CD4-positive, alpha-beta T cell treated with Interleukin-1 beta for 1 hour (primary cell): ENCODE data around the gene SLC38A6.
A peak's percentile ranks its signal among the peaks of the same experiment; 100 is the strongest.

Experiments used
- DNase-seq, 2 donors: peaks; one replicate each; pipeline ENCODE4 v3.0.0-alpha.2; 2020 to 2022

Gene SLC38A6

DNA sequence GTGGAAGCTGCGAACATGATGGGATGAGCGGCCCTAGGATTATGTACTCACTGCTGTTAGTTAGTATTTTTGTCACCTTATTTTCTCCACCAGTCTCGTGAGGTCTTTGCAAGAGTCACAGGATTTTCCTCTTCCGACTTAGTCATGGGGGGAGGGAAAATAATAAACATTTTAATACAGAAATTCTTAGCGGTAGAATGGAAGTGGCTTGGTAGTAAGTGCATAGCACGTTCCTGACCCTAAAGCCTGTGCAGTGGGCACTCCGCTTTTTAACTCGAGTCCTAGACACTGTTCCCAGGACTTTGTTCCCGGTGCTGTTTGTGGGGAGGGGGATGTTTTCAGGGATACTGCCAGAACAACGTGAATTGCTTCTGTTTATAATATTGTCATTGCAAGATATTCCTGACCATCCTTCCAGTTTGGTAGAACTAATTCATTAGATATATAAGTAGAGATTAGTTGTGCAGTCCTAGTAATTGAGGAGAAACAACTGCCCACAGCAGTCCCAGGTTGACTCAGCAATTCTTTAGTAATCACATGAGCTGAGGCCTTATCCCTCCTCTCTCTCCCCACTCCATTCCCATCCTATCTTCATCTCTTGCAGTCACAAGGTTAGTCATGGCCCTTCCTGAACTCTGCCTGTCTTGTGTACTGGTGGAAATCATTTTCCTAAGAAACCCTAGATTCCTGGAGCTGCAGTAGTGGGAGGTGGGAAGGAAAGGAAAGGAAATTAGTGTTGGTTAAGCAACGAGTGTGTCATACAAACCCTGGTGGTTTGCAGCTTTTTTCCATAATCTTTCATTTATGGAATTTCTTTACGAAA is 799 bp downstream of the SLC38A6 start:
- DNase-seq = no peak

DNA sequence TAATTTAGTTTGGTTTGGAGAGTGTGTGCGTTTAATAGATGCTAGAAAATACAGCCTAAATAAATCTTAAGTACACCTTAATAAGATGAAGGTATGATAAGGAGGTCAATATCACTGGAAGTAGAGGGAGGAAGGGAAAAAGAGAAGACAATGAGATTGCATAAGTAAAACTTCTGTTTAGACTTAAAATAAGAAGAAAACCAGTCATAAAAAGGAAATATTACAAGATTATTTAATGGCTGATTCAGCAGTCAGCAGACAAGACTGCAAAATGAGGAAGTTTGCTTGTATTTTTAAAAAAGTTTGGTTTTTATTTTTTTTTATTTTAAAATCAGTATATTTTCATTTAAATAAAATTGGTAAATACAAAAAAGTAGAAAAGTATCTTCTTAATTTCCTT is 3.2 kb downstream of the SLC38A6 start:
- no peak for DNase-seq

DNA sequence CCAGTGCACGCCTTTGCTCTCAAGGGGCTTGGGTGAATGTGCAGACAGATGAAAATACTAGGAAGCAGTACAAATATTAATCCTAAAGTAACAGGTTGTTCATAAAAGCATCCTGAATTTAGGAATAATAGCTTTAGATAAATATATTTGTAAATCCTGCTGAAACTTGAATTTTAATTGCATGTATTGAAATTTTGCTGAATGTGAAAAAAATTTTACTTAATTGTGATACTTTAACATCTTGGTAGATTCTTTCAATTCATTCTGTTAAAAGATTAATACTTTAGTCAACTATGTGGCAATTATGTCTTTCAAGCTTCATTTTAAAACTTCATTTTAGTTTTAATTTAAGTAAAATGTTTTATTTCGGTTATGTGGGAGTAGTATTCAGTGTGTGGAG is 5.5 kb downstream of the SLC38A6 start:
- no peak for DNase-seq

DNA sequence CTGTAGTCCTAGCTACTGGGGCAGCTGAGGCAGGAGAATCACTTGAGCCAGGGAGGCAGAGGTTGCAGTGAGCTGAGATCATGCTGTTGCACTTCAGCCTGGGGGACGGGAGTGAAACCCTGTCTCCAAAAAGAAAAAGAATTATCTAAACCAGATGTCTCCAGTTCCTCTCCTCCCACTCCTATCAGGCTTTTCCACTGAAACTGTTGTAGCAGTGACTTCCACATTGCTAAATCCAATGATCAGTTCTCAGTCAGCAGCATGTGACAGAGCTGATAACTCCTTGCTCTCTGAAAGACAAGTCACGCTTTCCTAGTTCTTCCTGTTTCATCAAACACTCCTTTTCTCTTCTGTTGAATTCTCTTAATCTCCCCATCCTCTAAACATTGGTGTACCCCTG is 8.6 kb downstream of the SLC38A6 start:
- no peak for DNase-seq

DNA sequence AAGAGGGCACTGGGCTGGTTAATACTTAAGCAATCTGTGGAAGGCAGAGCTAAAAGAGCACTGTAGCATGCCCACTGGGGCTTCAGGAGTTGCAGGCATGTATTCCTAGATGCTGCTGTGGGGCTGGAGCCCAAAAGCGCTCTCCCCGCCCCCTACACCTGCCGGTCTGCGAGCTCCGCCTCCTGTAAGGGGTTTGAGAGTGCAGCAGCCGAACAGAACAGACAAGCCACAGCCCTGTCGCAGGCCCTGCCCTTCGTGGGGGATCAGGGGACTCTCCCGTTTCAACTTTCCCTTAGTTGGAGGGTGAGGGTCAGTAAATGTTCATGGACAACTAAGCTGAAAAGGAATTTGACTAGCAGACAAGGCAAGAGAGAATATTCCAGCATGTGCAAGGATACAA is 17.6 kb downstream of the SLC38A6 start:
- DNase-seq = no peak

DNA sequence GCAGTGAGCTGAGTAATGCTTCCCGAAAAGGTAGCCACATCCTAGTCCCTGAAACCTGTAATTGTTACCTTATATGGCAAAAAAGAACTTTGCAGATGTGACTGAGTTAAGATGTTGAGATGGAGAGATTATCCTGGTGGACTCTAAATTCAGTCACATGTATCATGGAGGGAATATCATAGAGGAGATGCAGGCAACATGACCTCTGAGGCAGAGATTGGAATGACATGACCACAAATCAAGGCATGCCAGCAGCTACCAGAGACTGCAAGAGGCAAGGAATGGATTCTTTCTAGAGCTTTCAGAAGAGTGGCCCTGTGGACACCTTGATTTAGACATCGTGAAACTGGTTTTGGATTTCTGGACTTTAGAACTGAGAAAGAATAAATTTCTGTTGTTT is 18.5 kb downstream of the SLC38A6 start:
- DNase-seq = no peak

DNA sequence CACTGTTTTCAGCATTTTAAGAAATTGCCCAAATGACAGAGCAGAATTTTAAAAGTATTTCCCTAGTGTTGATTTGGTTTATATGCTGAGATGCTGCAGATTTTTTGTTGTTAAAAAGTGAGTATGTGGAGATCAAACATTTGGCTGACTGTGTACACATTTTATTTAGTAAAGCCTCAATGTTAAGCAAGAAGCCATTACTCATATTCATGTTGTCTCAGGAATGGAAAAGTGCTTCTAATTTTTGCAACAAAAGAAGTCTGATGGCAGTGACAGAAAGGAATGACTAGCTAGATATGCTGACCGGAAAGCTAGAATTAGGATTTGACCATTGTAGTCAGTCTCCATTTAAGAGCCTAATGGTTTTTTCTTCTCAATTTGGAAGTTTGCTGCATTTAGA is 22.5 kb downstream of the SLC38A6 start:
- DNase-seq = no peak

DNA sequence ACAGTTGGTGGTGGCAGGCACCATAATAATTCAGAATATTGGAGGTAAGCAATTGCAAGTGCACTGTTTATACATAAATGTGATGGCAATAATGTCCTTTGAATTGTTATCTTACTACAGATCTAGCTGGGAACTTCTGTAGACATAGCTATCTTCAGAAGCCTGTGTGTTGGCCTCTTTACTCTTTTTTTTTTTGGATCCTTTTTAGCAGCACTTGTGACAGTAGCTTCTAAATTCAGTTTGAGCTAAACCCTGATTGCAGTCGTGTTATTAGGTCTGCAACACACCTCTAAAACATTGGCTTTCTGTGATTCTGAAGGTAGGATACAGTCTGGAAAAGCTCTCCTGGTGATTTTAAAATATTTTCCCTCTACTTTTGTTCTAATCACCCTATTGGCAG is 38.5 kb downstream of the SLC38A6 start:
- DNase-seq = no peak

DNA sequence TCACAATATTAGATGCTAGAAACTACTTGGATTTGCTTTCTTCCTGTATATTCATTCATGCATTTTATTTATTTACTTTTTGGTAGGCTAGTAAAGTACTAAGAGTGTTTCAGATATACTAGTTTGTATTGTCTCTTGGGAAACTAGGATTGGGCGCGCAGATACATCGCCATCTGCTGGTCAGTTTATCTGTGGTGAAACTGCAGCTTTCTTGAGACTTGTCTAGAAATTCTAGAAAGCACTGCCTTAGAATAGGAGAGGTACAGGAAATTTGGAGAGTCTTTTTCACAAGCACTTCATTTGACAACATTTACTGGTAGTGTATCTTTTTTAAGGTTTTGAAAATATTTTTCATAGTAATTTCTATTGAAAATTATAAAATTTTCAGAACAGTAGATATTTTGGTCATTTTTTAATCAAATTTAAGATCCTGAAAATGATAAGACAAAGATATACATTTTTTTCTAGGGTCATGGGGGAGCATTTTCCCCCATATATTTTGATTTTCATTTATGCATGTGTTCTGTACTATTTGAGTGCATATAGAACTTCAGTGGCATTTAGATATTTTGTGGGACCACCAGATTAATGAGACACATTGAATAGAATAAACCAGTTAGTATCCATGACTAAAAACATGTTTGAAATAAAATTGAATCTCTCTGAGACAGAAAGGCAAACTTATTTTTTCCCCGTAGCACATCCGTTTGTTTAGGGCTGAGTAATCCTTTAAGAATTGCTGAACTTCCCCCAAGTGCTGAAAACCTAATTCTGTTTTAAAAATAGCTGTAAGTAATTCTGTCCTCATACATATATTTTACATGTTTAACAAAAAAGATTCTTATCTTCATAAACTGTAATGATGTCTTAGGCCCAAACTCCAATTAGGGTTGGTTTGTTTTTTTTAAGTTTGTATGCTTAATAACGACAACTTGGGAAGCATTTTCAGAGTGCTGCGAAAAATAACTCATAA is 44.5 kb downstream of the SLC38A6 start:
- DNase-seq = peak; percentile 43 to 62

DNA sequence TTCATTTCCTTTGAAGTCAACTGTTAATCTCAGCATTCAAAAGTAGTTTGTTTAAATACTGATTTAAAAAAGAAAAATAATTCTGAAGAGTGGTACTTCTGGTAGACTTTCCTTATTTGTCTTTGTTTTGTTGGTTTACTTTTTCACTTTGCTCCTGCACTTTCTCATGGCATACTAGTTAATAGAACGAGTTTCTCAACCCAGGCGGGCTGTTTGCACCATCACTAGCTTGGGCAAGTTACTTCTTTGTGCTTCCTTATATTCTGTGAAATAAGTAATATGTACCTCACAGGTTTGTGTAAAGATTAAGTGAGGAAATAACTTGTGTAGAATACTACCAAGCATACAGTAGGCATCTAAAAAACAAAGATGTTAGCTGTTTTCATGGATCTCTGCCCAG is 45.5 kb downstream of the SLC38A6 start:
- no peak for DNase-seq

DNA sequence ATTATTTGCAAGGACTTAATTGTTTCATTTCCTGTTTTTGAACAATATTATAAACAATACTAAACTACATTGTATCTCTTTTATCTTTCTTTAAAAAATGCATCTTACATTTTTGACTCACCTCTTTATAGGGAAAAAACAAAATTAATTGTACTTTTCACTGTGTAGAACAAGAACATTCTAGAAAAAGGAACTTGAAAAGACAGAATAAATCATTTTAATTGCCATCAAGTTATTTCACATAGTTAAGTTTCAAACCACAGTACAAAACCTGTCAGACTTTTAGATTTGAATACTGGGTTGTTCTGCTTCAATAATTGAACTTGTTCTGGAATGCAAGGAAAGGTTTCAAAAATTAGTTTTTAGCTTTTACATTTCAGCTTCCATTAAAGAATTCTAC is 50.0 kb downstream of the SLC38A6 start:
- DNase-seq = no peak

DNA sequence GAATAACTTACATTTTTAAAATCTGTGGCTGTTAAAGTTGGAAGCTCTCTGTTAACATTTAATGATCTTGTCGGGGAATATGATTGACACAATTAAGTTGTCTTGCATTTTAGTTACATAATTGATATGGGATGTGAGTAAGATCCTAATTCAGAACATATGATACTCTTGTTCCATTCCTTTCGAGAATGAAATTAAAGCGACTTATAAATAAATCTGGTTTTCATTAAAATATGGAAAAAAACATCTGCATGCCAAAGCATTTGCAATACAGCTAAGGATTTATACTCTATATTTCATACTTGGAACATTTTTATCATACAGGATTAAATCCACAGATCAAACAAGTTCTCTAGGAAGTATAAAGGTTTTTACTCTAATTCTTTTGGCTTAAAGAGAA is 52.0 kb downstream of the SLC38A6 start:
- no peak for DNase-seq

DNA sequence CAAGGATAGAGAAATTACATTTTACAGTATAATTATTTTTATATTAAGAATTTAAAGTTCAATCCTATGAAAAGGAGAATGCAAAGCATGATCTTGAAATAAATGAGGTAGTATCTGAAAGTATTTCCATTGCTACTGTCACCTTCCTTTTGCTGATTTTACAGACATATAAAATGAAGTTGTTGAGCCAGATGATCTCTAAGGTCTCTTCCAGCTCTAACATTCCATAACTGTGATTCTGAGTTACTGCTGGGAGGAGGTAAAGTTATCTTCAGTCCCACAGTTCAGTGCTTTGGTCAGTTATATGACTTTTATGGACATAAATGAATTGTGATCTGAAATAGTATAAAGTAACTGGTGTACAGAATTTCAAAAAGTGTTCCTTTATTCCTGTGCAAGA is 52.8 kb downstream of the SLC38A6 start:
- DNase-seq = no peak

DNA sequence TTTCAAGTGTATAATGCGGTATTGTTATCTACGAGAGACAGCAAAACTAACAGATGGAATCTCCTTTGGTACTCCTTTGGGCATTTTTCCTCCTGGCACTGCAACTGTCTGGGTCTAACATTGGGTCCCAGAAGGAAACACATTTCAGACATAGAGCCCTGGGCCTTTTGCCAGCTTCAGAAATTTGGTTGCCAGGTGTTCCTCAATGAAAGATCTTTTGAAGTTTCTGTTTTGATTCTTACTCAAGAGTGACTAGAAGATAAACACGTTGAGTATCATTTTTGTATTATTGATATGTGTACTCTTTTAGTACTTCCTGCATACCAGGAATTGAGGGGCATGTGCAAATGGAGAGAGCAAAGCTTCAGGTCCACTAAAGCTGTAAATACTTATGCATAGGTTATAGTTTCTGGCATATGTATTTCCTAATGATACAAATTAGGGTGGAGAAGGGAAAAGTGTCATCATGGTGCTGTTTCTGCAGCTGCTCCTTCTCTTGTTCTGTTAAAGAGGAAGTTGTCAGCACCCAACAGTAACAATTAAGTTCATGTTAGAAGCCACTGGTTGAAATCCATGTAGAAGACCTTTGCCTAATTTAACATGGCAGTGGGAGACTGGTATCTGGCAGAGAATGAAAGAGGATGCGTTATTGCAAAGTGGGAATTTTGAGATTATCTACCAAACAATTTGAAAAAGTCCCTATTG is 53.5 kb downstream of the SLC38A6 start:
- no peak for DNase-seq

DNA sequence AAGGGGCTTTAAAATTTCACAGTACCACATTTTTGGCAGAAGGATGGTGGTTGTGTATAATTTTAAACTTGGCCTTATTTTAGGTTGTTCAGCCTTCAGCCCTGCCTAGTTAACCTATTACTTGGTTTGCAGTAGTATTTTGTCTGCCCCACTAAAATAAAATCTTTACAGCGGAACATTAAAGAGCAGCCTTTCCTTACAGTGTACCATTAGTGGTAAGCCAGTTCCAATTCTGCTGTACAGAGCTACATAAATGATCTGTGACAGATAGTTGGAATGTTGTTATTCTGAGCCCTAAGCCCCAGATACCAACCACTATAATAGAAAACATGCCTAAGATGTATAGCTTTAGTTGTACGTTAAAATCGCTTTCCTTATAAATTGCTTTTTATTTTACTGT is 56.2 kb downstream of the SLC38A6 start:
- no peak for DNase-seq

DNA sequence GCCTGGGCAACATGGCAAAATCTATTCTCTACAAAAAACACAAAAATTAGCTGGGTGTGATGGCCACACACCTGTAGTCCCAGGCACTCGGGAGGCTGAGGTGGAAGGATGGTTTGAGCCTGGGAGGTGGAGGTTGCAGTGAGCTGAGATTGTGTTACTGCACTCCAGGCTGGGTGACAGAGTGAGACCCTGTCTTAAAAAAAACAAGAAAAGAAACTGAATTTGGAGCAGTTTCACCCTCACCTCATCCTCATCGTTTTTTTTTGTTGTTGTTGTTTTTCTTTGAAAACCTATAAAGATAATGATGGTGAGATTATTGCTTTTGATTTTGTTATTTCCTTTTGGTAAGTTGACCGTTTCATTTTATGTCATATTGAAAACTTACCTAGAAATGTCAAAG is 60.7 kb downstream of the SLC38A6 start:
- DNase-seq = no peak

DNA sequence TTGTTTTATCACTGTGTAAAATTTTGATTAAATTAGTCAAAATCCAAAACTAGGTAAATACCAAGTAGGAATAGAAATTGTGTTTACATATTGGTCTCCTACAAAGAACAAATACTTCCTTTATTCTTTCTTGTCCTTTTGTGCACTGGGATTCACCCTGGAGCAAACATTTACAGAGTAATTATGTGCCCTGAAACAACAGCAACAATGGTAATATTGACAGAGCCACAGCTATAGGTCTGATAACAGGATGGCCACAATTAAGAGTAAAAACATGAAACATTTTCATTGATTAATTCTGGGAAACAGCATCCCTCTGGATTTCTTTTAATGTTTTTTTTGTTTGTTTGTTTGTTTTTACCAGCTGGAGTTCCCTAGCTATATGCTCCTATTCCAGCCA is 61.2 kb downstream of the SLC38A6 start:
- no peak for DNase-seq

DNA sequence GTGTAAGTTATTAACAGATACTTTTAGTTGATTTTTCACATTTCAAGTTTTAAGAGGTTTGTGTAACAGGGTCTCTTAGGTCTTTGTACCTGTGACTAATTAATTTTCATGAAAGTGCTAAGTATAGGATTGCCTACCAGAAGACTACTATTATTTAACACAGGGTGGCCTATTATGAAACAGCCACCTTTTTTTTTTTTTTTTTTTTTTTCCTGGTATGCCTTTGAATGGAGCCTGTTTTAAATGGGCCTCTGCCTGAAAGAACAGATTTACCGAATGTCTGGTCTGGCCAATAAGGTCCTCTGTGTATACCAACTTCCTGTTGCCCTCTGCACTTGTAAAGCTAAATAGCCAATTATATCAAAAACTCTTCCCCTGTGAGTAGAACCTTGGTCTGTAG is 62.5 kb downstream of the SLC38A6 start:
- DNase-seq = no peak

DNA sequence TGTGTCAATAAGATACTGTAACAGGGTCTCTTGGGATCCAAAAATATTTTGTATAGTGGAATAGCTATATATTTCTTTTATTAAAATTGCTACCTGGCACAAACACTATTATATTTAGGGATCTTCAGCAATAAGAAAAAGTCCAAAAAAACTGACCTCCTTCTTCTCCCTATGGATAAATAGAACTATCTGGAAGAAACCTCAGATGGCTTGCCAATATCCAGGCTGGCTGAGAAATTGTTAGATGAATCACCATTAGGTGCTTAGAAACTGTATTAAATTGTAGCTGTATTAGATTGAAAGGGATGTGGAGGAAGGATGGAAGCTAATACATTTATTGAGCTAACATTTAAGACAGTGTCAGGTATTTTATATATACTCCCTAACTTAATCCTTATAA is 66.0 kb downstream of the SLC38A6 start:
- DNase-seq = no peak

DNA sequence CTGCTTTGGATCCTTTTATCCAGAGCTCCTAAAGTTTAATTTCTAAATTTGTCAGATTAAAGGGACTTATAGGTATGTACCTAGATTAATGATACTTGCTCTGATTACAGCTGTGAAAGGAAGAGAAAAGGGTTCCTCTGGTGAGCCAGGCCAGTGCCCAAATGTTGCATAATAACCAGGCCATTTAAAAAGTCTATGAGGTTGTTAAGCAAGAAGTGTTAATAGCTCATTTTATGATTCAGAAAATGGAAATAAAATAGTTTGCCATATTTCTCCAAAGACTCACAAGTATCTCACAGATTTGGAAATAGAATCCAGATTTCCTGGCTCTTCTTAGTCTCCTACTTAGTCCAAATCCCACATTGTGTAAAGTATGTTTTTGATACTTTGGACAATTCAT is 67.6 kb downstream of the SLC38A6 start:
- DNase-seq = no peak

DNA sequence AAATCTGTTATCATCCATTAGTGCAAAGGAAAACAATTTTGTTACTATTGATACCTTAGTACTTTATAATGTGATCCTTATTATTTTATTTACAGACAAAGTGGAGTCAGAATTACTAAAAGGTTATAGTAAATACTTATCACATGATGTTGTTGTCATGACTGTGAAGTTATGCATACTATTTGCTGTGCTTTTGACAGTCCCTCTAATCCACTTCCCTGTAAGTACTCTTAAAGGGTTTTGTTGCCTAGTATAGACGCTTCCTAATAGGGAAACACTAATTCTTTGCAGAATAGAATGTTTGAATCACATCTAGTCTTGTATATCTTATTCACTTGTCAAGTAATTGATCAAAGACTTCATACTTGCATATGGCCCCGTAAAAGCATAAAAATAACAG is 69.4 kb downstream of the SLC38A6 start:
- no peak for DNase-seq

DNA sequence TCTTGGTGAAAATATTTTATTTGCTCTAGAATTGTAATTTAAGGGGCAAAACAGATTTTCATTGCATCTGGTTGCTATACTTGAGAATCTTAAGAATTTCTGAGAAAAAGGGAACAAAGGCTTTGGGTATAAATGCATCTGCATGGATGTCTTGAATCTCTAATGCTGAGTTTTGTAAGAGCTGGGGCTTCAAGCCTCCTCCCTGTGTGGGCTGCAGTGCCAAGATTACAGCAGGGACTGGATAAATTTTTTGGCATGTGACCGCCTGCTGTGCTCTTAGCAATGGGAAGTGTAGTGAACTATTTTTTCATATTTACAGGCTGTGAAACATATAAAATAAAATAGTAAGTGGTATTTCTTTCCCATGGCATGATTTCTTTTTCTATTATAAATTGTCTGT is 70.0 kb downstream of the SLC38A6 start:
- DNase-seq = no peak

DNA sequence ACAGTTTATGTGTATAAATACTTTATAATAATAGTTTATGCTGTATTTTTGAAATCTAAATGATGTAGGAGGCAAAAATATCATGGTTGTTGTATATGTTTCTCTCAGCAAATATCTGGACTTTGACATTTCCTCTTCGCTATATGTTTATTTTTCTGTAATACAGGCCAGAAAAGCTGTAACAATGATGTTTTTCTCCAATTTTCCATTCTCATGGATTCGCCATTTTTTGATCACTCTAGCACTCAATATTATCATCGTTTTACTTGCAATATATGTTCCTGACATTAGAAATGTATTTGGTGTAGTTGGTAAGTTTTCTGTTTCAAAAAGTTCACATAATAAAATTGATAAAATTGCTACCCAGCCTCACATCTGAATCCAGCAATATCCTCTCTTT is 70.6 kb downstream of the SLC38A6 start:
- DNase-seq = no peak

DNA sequence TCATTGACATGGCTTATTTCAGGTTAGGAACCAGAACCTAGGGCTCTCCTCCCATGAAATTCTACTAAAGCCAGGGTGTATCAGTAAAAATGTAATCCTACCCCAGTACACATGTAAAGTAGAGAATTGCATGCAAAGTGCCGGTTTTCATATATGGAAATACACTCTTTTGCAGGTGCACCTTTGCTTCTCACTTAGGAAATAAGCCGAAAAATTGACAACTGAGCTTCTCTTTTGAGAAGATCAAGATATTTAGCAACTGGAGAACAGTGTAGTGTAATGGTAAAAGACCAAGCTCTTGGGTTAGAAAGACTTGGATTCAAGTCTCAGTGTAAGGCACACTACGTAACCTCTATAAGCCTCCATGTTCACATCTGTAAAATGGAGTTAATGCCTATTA is 82.4 kb downstream of the SLC38A6 start:
- DNase-seq = no peak
